ENCODE results near the gene TRNP1.

The TRNP1 gene

GRCh38 chr1:26965213-26965612 lies 28.3 kb upstream of the TRNP1 start:
- TF ChIP-seq CTCF (conservative IDR thresholded peaks at IDR 0.05; ENCODE audit: low read depth, low read length), result no peak
- no peaks in the 10 kb centered on the region; the same call in 1 of the 2 replicates for H3K27me3 ChIP-seq (ENCODE audit: insufficient read depth, low read depth)
- H3K4me3 ChIP-seq (IDR thresholded peaks at IDR 0.05; ENCODE audit: insufficient read depth, low read depth, low read length), result no peak overlapping the region
- no peak overlapping the region for H3K9ac ChIP-seq
- no peaks in the 10 kb centered on the region for H3K4me1 ChIP-seq (ENCODE audit: low read depth, poor library complexity, severe bottlenecking)
- H4K20me1 ChIP-seq (ENCODE audit: insufficient read depth), result no peaks in the 10 kb centered on the region
- H2AFZ ChIP-seq (ENCODE audit: low read depth), result no peak overlapping the region
- H3K36me3 ChIP-seq (ENCODE audit: insufficient read depth), result no peaks in the 10 kb centered on the region
- H3K4me2 ChIP-seq, result no peak overlapping the region
- H3K27ac ChIP-seq, result no peak overlapping the region
- H3K79me2 ChIP-seq (ENCODE audit: insufficient read depth, low read depth), result no peaks in the 10 kb centered on the region

GRCh38 chr1:26965628-26966027 lies 27.9 kb upstream of the TRNP1 start:
- H2AFZ ChIP-seq (ENCODE audit: low read depth), result no peak overlapping the region
- H3K27ac ChIP-seq, result no peak overlapping the region
- H3K4me1 ChIP-seq (ENCODE audit: low read depth, poor library complexity, severe bottlenecking), result no peaks in the 10 kb centered on the region
- H3K27me3 ChIP-seq (ENCODE audit: insufficient read depth, low read depth), result no peaks in the 10 kb centered on the region; the same call in 1 of the 2 replicates
- no peak overlapping the region for H3K4me3 ChIP-seq (IDR thresholded peaks at IDR 0.05; ENCODE audit: insufficient read depth, low read depth, low read length)
- no peak overlapping the region for H3K4me2 ChIP-seq
- no peaks in the 10 kb centered on the region for H3K36me3 ChIP-seq (ENCODE audit: insufficient read depth)
- H3K9ac ChIP-seq, result no peak overlapping the region
- no peaks in the 10 kb centered on the region for H4K20me1 ChIP-seq (ENCODE audit: insufficient read depth)
- H3K79me2 ChIP-seq (ENCODE audit: insufficient read depth, low read depth), result no peaks in the 10 kb centered on the region
- TF ChIP-seq CTCF (conservative IDR thresholded peaks at IDR 0.05; ENCODE audit: low read depth, low read length), result no peak

GRCh38 chr1:26970810-26971209 lies 22.7 kb upstream of the TRNP1 start:
- Histone ChIP-seq H3K4me1 (ENCODE audit: low read depth, poor library complexity, severe bottlenecking) (no peaks in the 10 kb centered on the region), H3K27ac (no peak overlapping the region), H4K20me1 (ENCODE audit: insufficient read depth) (no peaks in the 10 kb centered on the region), H3K4me2 (no peak overlapping the region), H3K79me2 (ENCODE audit: insufficient read depth, low read depth) (no peaks in the 10 kb centered on the region), H3K4me3 (IDR thresholded peaks at IDR 0.05; ENCODE audit: insufficient read depth, low read depth, low read length) (no peak overlapping the region), H3K36me3 (ENCODE audit: insufficient read depth) (no peaks in the 10 kb centered on the region), H2AFZ (ENCODE audit: low read depth) (no peak overlapping the region), H3K9ac (no peak overlapping the region), H3K27me3 (ENCODE audit: insufficient read depth, low read depth) (no peaks in the 10 kb centered on the region; the same call in 1 of the 2 replicates)
- TF ChIP-seq CTCF (conservative IDR thresholded peaks at IDR 0.05; ENCODE audit: low read depth, low read length), result no peak

GRCh38 chr1:26971590-26971989 lies 21.9 kb upstream of the TRNP1 start:
- Histone ChIP-seq H3K27ac (no peak overlapping the region), H3K79me2 (ENCODE audit: insufficient read depth, low read depth) (no peaks in the 10 kb centered on the region), H3K4me1 (ENCODE audit: low read depth, poor library complexity, severe bottlenecking) (no peaks in the 10 kb centered on the region), H2AFZ (ENCODE audit: low read depth) (no peak overlapping the region), H3K27me3 (ENCODE audit: insufficient read depth, low read depth) (no peaks in the 10 kb centered on the region; the same call in 1 of the 2 replicates), H3K9ac (no peak overlapping the region), H3K4me2 (no peak overlapping the region), H3K36me3 (ENCODE audit: insufficient read depth) (no peaks in the 10 kb centered on the region), H4K20me1 (ENCODE audit: insufficient read depth) (no peaks in the 10 kb centered on the region), H3K4me3 (IDR thresholded peaks at IDR 0.05; ENCODE audit: insufficient read depth, low read depth, low read length) (no peak overlapping the region)
- no peak for TF ChIP-seq CTCF (conservative IDR thresholded peaks at IDR 0.05; ENCODE audit: low read depth, low read length)

Data from KMS-11 (cell line).